Inflammatory macrophage treated with lipopolysaccharide for 4 hours (primary cell): ENCODE results near the gene METAP1D.
A peak's percentile ranks its signal among the peaks of the same experiment; 100 is the strongest.

Experiments
- DNase-seq: peaks from one replicate; pipeline ENCODE4 v3.0.0-alpha.2; 2020

Gene METAP1D

GRCh38 chr2:172082105-172082943 is 82.6 kb downstream of the METAP1D start:
- no peak for DNase-seq

- DNase-seq, result no peak
Measured at GRCh38 chr2:172082944-172083627, 83.3 kb downstream of the METAP1D start.

GRCh38 chr2:172083628-172084394 is 84.1 kb downstream of the METAP1D start:
- no peak for DNase-seq

- no peak for DNase-seq
Measured at GRCh38 chr2:172084395-172084644, 84.6 kb downstream of the METAP1D start.

GRCh38 chr2:172084645-172085459 is 85.1 kb downstream of the METAP1D start:
- DNase-seq, result peak; percentile 92

GRCh38 chr2:172085460-172086159 is 85.9 kb downstream of the METAP1D start, which contains the start of gene DLX1:
TSS of gene DLX1 (plus strand) at chr2:172085507. CDS start at chr2:172085678, 171 bp downstream.
- DNase-seq, result no peak

GRCh38 chr2:172086241-172087206 is 86.8 kb downstream of the METAP1D start:
- DNase-seq, result no peak

- DNase-seq, result no peak
Measured at GRCh38 chr2:172087207-172087779, 87.5 kb downstream of the METAP1D start.

GRCh38 chr2:172087780-172088244 is 88.1 kb downstream of the METAP1D start:
- DNase-seq, result no peak

GRCh38 chr2:172088245-172089004 is 88.7 kb downstream of the METAP1D start:
- no peak for DNase-seq

- no peak for DNase-seq
Measured at GRCh38 chr2:172089005-172089504, 89.3 kb downstream of the METAP1D start.

GRCh38 chr2:172089633-172090032 is 89.9 kb downstream of the METAP1D start:
- no peak for DNase-seq

- DNase-seq, result no peak
Measured at GRCh38 chr2:172090044-172090961, 90.5 kb downstream of the METAP1D start.

GRCh38 chr2:172091000-172091641 is 91.4 kb downstream of the METAP1D start:
- no peak for DNase-seq

GRCh38 chr2:172091761-172092566 is 92.2 kb downstream of the METAP1D start:
- DNase-seq, result no peak

GRCh38 chr2:172092716-172093415 is 93.1 kb downstream of the METAP1D start:
- DNase-seq, result no peak
